GM12874 (cell line): ENCODE measurements around the gene MPL.

Source experiments
- TF ChIP-seq, protein P1 (sequence below): IDR thresholded peaks from 2 replicates; pipeline ENCODE4 v1.5.1; 2011; ENCODE audit warnings: low read depth, mild to moderate bottlenecking, control low read depth, low read length, moderate library complexity; ENCODE audit not compliant: insufficient read depth

MPL gene

DNA sequence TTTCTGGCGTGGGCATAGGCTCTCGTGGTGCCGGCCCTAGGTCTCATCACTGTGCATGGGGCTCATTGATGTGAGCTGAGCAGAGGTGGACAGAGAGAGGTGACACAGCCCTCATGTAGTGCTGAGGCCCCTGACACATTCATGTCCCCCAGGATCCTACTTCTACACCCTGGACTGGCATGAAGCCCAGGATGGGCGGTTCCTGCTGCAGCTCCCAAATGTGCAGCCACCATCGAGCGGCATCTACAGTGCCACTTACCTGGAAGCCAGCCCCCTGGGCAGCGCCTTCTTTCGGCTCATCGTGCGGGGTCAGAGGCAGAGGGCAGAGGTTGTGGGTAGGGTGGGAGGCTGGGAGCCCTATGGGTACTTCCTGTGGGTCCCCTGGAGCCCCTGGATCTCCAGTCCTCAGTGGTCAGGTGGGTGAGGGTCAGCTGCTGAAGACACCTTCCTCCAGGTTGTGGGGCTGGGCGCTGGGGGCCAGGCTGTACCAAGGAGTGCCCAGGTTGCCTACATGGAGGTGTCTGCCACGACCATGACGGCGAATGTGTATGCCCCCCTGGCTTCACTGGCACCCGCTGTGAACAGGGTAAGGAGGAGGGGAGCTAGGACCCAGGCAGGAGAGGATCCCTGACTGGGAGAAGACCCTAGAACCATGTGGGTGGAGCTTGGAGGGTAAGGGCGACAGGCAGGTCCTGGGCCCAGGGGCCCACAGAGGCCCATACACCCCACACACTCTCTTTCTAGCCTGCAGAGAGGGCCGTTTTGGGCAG lies 30.7 kb upstream of the MPL start:
- TF ChIP-seq, protein P1, sequence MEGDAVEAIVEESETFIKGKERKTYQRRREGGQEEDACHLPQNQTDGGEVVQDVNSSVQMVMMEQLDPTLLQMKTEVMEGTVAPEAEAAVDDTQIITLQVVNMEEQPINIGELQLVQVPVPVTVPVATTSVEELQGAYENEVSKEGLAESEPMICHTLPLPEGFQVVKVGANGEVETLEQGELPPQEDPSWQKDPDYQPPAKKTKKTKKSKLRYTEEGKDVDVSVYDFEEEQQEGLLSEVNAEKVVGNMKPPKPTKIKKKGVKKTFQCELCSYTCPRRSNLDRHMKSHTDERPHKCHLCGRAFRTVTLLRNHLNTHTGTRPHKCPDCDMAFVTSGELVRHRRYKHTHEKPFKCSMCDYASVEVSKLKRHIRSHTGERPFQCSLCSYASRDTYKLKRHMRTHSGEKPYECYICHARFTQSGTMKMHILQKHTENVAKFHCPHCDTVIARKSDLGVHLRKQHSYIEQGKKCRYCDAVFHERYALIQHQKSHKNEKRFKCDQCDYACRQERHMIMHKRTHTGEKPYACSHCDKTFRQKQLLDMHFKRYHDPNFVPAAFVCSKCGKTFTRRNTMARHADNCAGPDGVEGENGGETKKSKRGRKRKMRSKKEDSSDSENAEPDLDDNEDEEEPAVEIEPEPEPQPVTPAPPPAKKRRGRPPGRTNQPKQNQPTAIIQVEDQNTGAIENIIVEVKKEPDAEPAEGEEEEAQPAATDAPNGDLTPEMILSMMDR, result no peak

DNA sequence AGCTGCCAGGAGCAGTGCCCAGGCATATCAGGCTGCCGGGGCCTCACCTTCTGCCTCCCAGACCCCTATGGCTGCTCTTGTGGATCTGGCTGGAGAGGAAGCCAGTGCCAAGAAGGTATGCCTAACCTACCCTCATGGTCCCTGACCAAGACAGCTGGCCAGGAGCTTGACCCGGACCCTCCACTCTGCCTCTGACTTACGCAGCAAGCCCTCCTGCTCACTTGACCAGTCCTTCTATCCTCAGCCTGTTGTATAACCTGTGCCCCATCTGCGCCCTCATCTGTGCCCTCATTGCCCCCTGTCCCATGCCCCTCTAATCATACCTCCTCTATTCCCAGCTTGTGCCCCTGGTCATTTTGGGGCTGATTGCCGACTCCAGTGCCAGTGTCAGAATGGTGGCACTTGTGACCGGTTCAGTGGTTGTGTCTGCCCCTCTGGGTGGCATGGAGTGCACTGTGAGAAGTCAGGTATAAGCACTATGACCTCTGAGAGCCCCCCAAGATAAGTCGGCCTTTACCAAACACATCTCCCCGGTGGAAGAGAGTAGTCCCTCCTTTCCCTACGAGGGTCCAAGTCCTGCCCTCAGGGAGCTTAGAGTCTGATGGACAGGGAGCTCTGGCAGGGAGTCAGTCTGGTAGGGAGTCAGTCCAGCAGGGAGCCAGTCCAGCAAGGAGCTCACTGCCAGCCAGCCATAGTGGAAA lies 30.0 kb upstream of the MPL start:
- TF ChIP-seq, protein P1, result no peak

DNA sequence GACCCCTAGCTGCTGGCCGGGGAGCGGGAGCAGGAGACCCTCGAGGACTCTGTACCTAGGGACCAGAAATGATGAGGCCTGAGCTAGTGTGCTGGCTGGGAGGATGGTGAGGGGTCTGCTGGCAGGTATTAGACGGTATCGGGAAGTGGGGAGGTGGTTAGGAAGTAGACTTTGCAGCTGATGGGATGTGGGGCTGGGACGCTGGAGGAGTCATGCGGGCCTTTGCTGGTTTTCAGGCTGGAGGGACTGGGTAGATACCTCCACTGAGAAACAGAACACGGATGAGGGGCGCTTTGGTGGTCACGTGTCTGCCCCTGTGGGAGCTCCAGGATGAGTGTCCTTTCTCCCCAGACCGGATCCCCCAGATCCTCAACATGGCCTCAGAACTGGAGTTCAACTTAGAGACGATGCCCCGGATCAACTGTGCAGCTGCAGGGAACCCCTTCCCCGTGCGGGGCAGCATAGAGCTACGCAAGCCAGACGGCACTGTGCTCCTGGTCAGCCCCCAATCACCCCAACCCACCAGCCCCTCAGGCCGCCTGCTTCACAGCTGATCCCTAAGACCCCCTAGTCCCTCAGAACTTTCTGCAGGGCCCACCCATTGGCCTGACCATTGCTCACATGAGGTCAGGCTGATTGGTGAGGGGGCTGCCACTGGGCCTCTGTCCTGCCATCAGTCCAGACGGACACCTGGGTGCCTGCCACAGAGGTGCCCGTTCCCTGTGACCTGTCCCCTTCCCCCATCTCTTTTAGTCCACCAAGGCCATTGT lies 28.8 kb upstream of the MPL start:
- TF ChIP-seq, protein P1, result no peak

DNA sequence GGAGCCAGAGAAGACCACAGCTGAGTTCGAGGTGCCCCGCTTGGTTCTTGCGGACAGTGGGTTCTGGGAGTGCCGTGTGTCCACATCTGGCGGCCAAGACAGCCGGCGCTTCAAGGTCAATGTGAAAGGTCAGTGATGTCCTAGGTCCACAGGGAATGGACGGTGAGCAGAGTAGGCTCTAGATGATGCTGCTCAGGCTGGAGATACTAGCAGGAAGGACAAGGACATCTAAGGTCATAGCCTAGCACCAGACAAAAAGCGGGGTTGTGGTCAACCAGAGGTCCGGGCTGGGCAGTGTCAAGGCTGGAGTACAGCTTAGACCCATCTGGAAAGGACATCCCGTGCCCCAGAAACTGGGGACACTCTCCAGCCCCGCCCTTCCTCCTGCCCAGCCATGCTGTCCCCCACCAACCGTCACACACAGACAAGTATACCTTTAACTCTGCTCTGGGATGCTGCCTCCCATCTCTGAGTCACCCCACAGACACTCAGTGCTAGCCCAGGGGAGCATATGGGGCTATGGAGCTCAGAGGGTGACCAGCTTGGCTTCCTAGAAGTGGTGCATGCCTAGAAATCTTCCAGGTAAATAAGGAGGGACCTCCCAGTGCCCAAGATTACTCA lies 28.1 kb upstream of the MPL start:
- TF ChIP-seq, protein P1, result no peak

DNA sequence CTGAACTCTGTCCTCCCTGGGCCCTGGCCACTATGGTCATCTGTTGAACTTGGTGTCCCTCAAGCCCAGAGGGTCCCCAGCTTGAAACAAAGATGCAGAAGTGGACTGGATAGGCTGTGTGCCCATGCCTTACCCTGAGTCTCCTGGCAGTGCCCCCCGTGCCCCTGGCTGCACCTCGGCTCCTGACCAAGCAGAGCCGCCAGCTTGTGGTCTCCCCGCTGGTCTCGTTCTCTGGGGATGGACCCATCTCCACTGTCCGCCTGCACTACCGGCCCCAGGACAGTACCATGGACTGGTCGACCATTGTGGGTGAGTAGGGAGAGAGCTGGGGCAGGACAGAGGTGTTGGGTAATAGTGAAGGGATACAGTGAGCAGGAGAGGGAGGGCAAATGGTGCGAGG lies 26.1 kb upstream of the MPL start:
- TF ChIP-seq, protein P1, result no peak

DNA sequence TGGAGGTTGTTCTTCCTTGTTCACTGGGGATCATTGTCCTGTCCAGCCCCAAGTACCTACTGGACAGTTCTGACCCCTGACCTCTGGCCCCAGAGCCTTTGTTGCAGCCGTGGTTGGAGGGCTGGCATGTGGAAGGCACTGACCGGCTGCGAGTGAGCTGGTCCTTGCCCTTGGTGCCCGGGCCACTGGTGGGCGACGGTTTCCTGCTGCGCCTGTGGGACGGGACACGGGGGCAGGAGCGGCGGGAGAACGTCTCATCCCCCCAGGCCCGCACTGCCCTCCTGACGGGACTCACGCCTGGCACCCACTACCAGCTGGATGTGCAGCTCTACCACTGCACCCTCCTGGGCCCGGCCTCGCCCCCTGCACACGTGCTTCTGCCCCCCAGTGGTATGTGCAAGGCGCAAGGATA lies 25.4 kb upstream of the MPL start:
- TF ChIP-seq, protein P1, result no peak
